CD4-positive, alpha-beta T cell (primary cell): ENCODE measurements around the gene TBX4. TPM values are rescaled to one million over a fixed set of nuclear protein-coding genes. Genes with fewer than 3 reads are reported as not detected.

Source experiments
- ATAC-seq: fragments of 200-7000 bp; cut with Tn5 transposase; one replicate; pipeline ENCODE4 v1.10.0; 2022; ENCODE audit warnings: mild to moderate bottlenecking; ENCODE audit not compliant: poor library complexity
- CTCF ChIA-PET: fragments of 350-600 bp; sonication (Branson Sonifier 250); formaldehyde crosslinking; loops from one replicate; lab custom pipeline; 2021; ENCODE audit warnings: antibody characterized with exemption, inconsistent platforms; lab: Charles Lee
- POLR2A ChIA-PET: fragments of 350-600 bp; sonication (Branson Sonifier 250); formaldehyde crosslinking; loops from one replicate; lab custom pipeline; 2021; ENCODE audit warnings: antibody characterized with exemption, inconsistent platforms; lab: Charles Lee
- DNase-seq, 14 experiments: peaks; one replicate each; pipeline ENCODE4 v3.0.0-alpha.2; 2013 to 2020; ENCODE audit warnings: mixed read lengths in 2 of 14
- H3K27ac ChIP-seq, 2 donors: one replicate each; pipeline versions ENCODE4 v1.5.1 to v1.7.0; 2013; ENCODE audit warnings: low read length in 2 of 2, low read depth in 1 of 2, mild to moderate bottlenecking in 1 of 2
- H3K27me3 ChIP-seq, 2 experiments: 1 replicate in 1 of 2; 2 replicates in 1 of 2; pipeline versions ENCODE4 v1.6.1 to v1.7.0; 2013; ENCODE audit warnings: low read length in 2 of 2, control low read depth in 1 of 2, mild to moderate bottlenecking in 1 of 2, moderate library complexity in 1 of 2; ENCODE audit not compliant: insufficient read depth in 2 of 2, control insufficient read depth in 1 of 2
- H3K36me3 ChIP-seq: one replicate; pipeline ENCODE4 v1.6.1; 2013; ENCODE audit warnings: low read length, control low read depth; ENCODE audit not compliant: insufficient read depth
- H3K4me1 ChIP-seq: one replicate; pipeline ENCODE4 v1.6.1; 2013; ENCODE audit warnings: low read length, control low read depth; ENCODE audit not compliant: insufficient read depth
- H3K4me3 ChIP-seq: one replicate; pipeline ENCODE4 v1.5.1; 2013; ENCODE audit warnings: mild to moderate bottlenecking, low read length, moderate library complexity
- H3K9me3 ChIP-seq, 2 experiments: 1 replicate in 1 of 2; 2 replicates in 1 of 2; pipeline versions ENCODE4 v1.6.1 to v1.7.0; 2013; ENCODE audit warnings: low read length in 2 of 2, mild to moderate bottlenecking in 2 of 2, control low read depth in 1 of 2, moderate library complexity in 1 of 2; ENCODE audit not compliant: control insufficient read depth in 1 of 2, insufficient read depth in 1 of 2
- H3K27ac Mint-ChIP-seq: one replicate; pipeline ENCODE4 v1.8.0; 2020; ENCODE audit warnings: mixed read lengths
- H3K27me3 Mint-ChIP-seq: one replicate; pipeline ENCODE4 v1.8.0; 2021; ENCODE audit warnings: mixed read lengths
- H3K36me3 Mint-ChIP-seq: one replicate; pipeline ENCODE4 v1.8.0; 2021; ENCODE audit warnings: low read depth, mixed read lengths
- H3K4me1 Mint-ChIP-seq: one replicate; pipeline ENCODE4 v1.8.0; 2021; ENCODE audit warnings: low read depth, mixed read lengths
- H3K4me3 Mint-ChIP-seq: one replicate; pipeline ENCODE4 v1.8.0; 2020; ENCODE audit warnings: mild to moderate bottlenecking, mixed read lengths
- H3K9me3 Mint-ChIP-seq: one replicate; pipeline ENCODE4 v1.8.0; 2020; ENCODE audit warnings: mixed read lengths
- intact Hi-C, 2 experiments: fragments of 100-400 bp; cut with DNase I in 1 of 2; cut with micrococcal nuclease in 1 of 2; formaldehyde crosslinking; loops; one replicate each; pipeline versions ENCODE4 v1.15.1 to v1.9.0; 2023 to 2025; cut with DNase I, micrococcal nuclease
- total RNA-seq, 174 experiments: library from RNA in 2 of 174; stranded (reverse) in 2 of 174; gene quantifications; one replicate each; pipeline ENCODE4 v1.2.3 and lab custom pipeline; 2021 to 2026
- TF ChIP-seq, protein P1 (sequence below): fragments of 200-600 bp; IDR thresholded peaks from one replicate; pipeline ENCODE4 v1.8.0; 2022; ENCODE audit warnings: antibody characterized with exemption, mild to moderate bottlenecking

Gene TBX4
- total RNA-seq, 2 experiments from 2014 or later = not detected

DNA sequence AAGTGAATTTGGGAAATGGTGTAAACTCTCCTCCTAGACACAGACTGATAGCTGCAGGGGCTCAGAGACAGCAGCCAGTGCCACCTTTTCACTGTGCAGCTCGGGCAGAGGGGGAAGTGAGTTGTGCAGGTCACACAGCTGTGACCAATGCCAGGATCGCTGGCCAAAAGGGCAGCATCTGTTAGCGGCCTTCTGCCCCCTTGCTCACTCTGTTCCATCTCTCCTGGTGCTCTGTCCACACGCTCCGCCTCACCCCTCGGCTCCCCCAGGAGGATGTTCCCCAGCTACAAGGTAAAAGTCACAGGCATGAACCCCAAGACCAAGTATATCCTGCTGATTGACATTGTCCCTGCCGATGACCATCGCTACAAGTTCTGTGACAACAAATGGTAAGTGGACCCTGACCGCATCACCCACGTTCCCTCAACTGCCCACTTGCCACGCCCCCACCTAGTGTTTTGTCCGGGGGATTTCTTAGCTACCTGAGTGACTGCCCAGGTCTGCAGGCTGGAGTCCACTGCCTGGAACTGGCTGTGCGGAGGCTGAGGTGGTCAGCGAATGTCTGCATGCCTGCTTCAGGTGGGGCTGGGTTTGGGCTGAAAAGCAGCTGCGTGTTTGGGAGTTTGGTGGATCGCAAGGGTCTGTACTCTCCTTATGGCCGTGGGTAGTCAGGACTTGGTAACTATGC is 13.5 kb downstream of the TBX4 start:
- Mint-ChIP-seq H3K4me3 (no peak overlapping the region), H3K9me3 (no peaks in the 10 kb centered on the region), H3K27me3 (peaks cover 55% of the 10 kb centered on the region), H3K4me1 (peaks cover 13% of the 10 kb centered on the region), H3K27ac (no peak overlapping the region), H3K36me3 (no peaks in the 10 kb centered on the region)
- no peak overlapping the region for H3K27ac ChIP-seq
- H3K36me3 ChIP-seq = no peaks in the 10 kb centered on the region
- no peak overlapping the region for H3K4me3 ChIP-seq
- TF ChIP-seq, protein P1, sequence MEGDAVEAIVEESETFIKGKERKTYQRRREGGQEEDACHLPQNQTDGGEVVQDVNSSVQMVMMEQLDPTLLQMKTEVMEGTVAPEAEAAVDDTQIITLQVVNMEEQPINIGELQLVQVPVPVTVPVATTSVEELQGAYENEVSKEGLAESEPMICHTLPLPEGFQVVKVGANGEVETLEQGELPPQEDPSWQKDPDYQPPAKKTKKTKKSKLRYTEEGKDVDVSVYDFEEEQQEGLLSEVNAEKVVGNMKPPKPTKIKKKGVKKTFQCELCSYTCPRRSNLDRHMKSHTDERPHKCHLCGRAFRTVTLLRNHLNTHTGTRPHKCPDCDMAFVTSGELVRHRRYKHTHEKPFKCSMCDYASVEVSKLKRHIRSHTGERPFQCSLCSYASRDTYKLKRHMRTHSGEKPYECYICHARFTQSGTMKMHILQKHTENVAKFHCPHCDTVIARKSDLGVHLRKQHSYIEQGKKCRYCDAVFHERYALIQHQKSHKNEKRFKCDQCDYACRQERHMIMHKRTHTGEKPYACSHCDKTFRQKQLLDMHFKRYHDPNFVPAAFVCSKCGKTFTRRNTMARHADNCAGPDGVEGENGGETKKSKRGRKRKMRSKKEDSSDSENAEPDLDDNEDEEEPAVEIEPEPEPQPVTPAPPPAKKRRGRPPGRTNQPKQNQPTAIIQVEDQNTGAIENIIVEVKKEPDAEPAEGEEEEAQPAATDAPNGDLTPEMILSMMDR = no peak
- no peak for ATAC-seq
- intact Hi-C loops = no loop called here
- ChIA-PET CTCF (no interaction called here), POLR2A (no interaction called here)
- DNase-seq = peak in 1 of 14 experiments; percentile 14
- H3K27me3 ChIP-seq = peaks cover 31 to 51% of the 10 kb centered on the region in 2 experiments
- peaks cover 12% of the 10 kb centered on the region for H3K4me1 ChIP-seq
- peaks cover 0 to 13% of the 10 kb centered on the region in 2 experiments for H3K9me3 ChIP-seq

- Mint-ChIP-seq H3K36me3 (no peaks in the 10 kb centered on the region), H3K27me3 (peaks cover 50% of the 10 kb centered on the region), H3K4me1 (peaks cover 8% of the 10 kb centered on the region), H3K4me3 (no peak overlapping the region), H3K27ac (no peak overlapping the region), H3K9me3 (no peaks in the 10 kb centered on the region)
- intact Hi-C loops = no loop called here
- no peak overlapping the region for H3K4me3 ChIP-seq
- peaks cover 8% of the 10 kb centered on the region for H3K4me1 ChIP-seq
- DNase-seq (no peak), ATAC-seq (no peak)
- H3K27ac ChIP-seq = no peak overlapping the region
- POLR2A ChIA-PET = no interaction called here
- H3K27me3 ChIP-seq = peaks cover 25 to 45% of the 10 kb centered on the region in 2 experiments
- H3K9me3 ChIP-seq = peaks cover 0 to 13% of the 10 kb centered on the region in 2 experiments
- H3K36me3 ChIP-seq = no peaks in the 10 kb centered on the region
- TF ChIP-seq, protein P1 = no peak
- CTCF ChIA-PET = no interaction called here
These were observed 14.0 kb downstream of the TBX4 start for GRCh38 chr17:61466246-61466645.

- TF ChIP-seq, protein P1 = no peak
- no peak for ATAC-seq
- ChIA-PET POLR2A (no interaction called here), CTCF (no interaction called here)
- Mint-ChIP-seq H3K4me3 (no peak overlapping the region), H3K27ac (no peak overlapping the region), H3K27me3 (peaks cover 37% of the 10 kb centered on the region), H3K4me1 (no peaks in the 10 kb centered on the region), H3K36me3 (no peaks in the 10 kb centered on the region), H3K9me3 (no peaks in the 10 kb centered on the region)
- Histone ChIP-seq H3K4me3 (no peak overlapping the region), H3K36me3 (no peaks in the 10 kb centered on the region), H3K9me3 (peaks cover 0 to 7% of the 10 kb centered on the region in 2 experiments), H3K4me1 (no peaks in the 10 kb centered on the region), H3K27me3 (peaks cover 15 to 32% of the 10 kb centered on the region in 2 experiments), H3K27ac (no peak overlapping the region)
- no peak for DNase-seq
- intact Hi-C loops = no loop called here
These were observed 15.4 kb downstream of the TBX4 start for GRCh38 chr17:61467416-61468262.
